Sigmoid colon (tissue), 7 donors: ENCODE measurements around the gene ANKRD6. TPM values are rescaled to one million over a fixed set of nuclear protein-coding genes. Genes with fewer than 3 reads are reported as not detected.
A peak's percentile ranks its signal among the peaks of the same experiment; 100 is the strongest.

Experiments used
- DNase-seq: peaks from one replicate; pipeline ENCODE4 v3.0.0-alpha.2; 2019
- H3K27ac ChIP-seq, 4 donors: fragments of 200-600 bp; sonication (generic); one replicate each; pipeline ENCODE4 v1.5.1; 2016 to 2019; ENCODE audit warnings: mild to moderate bottlenecking in 1 of 4
- H3K27me3 ChIP-seq, 3 donors: fragments of 200-600 bp; sonication (generic); one replicate each; pipeline ENCODE4 v1.5.1; 2019; ENCODE audit warnings: mild to moderate bottlenecking in 1 of 3
- H3K36me3 ChIP-seq, 4 donors: fragments of 200-600 bp; sonication (generic); one replicate each; pipeline ENCODE4 v1.5.1; 2016 to 2019
- H3K4me1 ChIP-seq, 4 donors: fragments of 200-600 bp; sonication (generic); one replicate each; pipeline ENCODE4 v1.5.1; 2017 to 2019
- H3K4me3 ChIP-seq, 4 donors: fragments of 200-600 bp; sonication (generic); one replicate each; pipeline ENCODE4 v1.5.1; 2017 to 2019; ENCODE audit warnings: mild to moderate bottlenecking in 2 of 4, moderate library complexity in 1 of 4
- H3K9me3 ChIP-seq, 4 donors: fragments of 200-600 bp in 3 of 4; sonication (generic) in 3 of 4; one replicate each; pipeline versions ENCODE4 v1.5.1 to v1.6.1; 2013 to 2019
- CTCF ChIP-seq, 4 experiments: fragments of 450-650 bp in 3 of 4; fragments of 200-600 bp in 1 of 4; IDR thresholded peaks; one replicate each; pipeline ENCODE4 v1.5.1; 2016 to 2019; ENCODE audit warnings: antibody characterized with exemption in 4 of 4, mild to moderate bottlenecking in 3 of 4, moderate library complexity in 2 of 4
- EP300 ChIP-seq, 4 donors: sonication (generic); formaldehyde crosslinking; IDR thresholded peaks; one replicate each; pipeline ENCODE4 v1.6.1; 2017; ENCODE audit warnings: antibody characterized with exemption in 4 of 4
- POLR2A ChIP-seq, 2 donors: fragments of 450-650 bp; IDR thresholded peaks; one replicate each; pipeline ENCODE4 v1.6.1; 2016; ENCODE audit warnings: antibody characterized with exemption in 2 of 2, mild to moderate bottlenecking in 2 of 2, moderate library complexity in 2 of 2
- POLR2AphosphoS5 ChIP-seq, 4 donors: sonication (generic); formaldehyde crosslinking; IDR thresholded peaks; one replicate each; pipeline ENCODE4 v1.6.1; 2017; ENCODE audit warnings: antibody characterized with exemption in 4 of 4
- WGBS, 2 donors: extraction: QIAGEN DNeasy Blood & Tissue Kit; methylation state at CpG; one replicate each; pipeline ENCODE4 v1.1.7; 2013; 5-methylcytosine and 5-hydroxymethylcytosine counted together
- intact Hi-C: fragments of 100-400 bp; cut with DNase I; formaldehyde crosslinking; loops from one replicate; pipeline ENCODE4 v1.15.1; 2023
- polyA plus RNA-seq, 3 donors: library from polyadenylated mRNA; stranded (reverse); fragments of 200-250 nt; gene quantifications; one replicate each; pipeline ENCODE4 v1.2.3, GENCODE V29; 2013
- total RNA-seq, 4 donors: library from RNA; depleted of rRNA; stranded (reverse); fragments of >200 nt; gene quantifications; one replicate each; pipeline ENCODE4 v1.1.0, GENCODE V29; 2016
- donor health status: healthy with polysubstance abuse.
- donor health status: Bipolar disorder and iron deficiency.
- donor health status: healthy.

ANKRD6 gene
- total and polyA plus RNA-seq, 7 donors: 1.7 to 21.6 (median 8.0) TPM

DNA sequence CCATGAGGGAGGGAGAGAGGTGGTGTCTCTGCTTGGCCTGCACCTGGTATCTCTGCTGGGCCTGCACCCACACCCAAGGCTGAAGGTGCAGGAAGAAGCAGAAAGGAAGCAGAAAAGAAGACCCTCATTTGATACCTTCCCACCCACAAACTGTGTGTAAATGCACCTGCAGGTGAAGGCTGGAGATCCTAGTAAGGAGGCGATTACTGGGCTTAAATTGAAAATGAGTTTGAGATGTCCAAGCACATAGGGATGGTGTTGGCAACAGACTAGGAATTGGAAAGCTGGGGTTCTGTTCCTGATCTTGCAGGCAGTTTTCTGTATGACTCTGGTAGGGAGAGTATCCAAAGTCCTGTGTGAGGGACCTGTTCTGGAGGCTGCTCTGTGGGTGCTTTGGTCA lies 130.9 kb downstream of the ANKRD6 start:
- no peak for DNase-seq
- TF ChIP-seq POLR2A (IDR thresholded peaks at IDR 0.05): no peak
- TF ChIP-seq EP300 (IDR thresholded peaks at IDR 0.05): no peak
- no peak for TF ChIP-seq POLR2AphosphoS5 (IDR thresholded peaks at IDR 0.05)
- no peak for TF ChIP-seq CTCF (IDR thresholded peaks at IDR 0.05)
- Histone ChIP-seq H3K27me3 (no peaks in the 10 kb centered on the region), H3K4me3 (no peak overlapping the region), H3K4me1 (peaks cover 0 to 35% (median 19%) of the 10 kb centered on the region in 4 donors), H3K9me3 (no peaks in the 10 kb centered on the region), H3K27ac (no peak overlapping the region), H3K36me3 (no peaks in the 10 kb centered on the region)
- WGBS, 2 donors: 84 to 93% methylated on average over 1 of the region's 1 CpG
- intact Hi-C loops: no loop called here

DNA sequence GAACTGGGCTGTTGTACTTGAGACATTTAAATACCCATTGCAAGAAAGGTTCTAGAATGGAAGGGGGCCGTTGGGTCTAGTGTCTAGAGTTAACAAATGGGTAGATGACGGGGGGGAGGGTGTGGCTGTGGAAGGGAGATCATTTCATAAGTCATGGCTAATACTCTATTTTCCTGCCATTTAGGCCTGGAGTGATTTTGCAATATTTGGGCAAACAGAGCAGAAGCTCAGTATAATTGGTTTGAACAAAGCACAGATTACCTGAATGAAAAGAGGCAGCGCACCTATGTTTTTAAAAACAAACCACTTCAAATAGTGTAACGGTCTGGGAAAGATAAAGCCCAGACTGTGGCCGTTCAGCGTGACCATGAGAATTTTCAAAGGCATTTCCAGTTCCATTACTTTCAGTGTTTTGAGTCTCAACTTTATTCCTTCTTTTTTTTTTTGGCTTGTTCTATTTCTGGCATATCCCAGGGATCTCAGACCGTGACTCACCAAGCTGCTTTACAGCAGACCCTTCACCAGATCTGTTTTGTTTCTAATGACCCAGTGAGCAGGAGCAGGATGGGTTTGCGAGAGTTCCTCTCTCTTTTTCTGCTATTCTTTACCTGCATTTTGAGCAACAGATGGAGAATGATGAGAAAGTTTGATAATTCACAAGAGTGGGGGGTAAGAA lies 131.9 kb downstream of the ANKRD6 start:
- no peak for DNase-seq
- Histone ChIP-seq H3K27ac (peak overlapping the region in 3 of 4 donors; percentile 14 to 41 (median 18)), H3K4me3 (no peak overlapping the region), H3K9me3 (no peaks in the 10 kb centered on the region), H3K27me3 (no peaks in the 10 kb centered on the region), H3K4me1 (peaks cover 0 to 35% (median 19%) of the 10 kb centered on the region in 4 donors), H3K36me3 (no peaks in the 10 kb centered on the region)
- TF ChIP-seq CTCF (IDR thresholded peaks at IDR 0.05) (no peak), POLR2A (IDR thresholded peaks at IDR 0.05) (no peak), EP300 (IDR thresholded peaks at IDR 0.05) (no peak), POLR2AphosphoS5 (IDR thresholded peaks at IDR 0.05) (no peak)
- intact Hi-C loops: no loop called here
- 81% methylated on average over 8 of the region's 8 CpGs for WGBS, 2 donors

- no peak for TF ChIP-seq POLR2A (IDR thresholded peaks at IDR 0.05)
- no peak for TF ChIP-seq POLR2AphosphoS5 (IDR thresholded peaks at IDR 0.05)
- TF ChIP-seq EP300 (IDR thresholded peaks at IDR 0.05): no peak
- TF ChIP-seq CTCF (IDR thresholded peaks at IDR 0.05): no peak
- intact Hi-C loops: no loop called here
- no peaks in the 10 kb centered on the region for H3K27me3 ChIP-seq
- no peaks in the 10 kb centered on the region for H3K36me3 ChIP-seq
- H3K4me3 ChIP-seq: no peak overlapping the region
- 92 to 95% methylated on average over 10 of the region's 10 CpGs for WGBS, 2 donors
- DNase-seq: no peak
- H3K9me3 ChIP-seq: no peaks in the 10 kb centered on the region
- H3K4me1 ChIP-seq: peaks cover 0 to 34% (median 19%) of the 10 kb centered on the region in 4 donors
- H3K27ac ChIP-seq: no peak overlapping the region
Measured at GRCh38 chr6:89566008-89566800, 133.3 kb downstream of the ANKRD6 start.

DNA sequence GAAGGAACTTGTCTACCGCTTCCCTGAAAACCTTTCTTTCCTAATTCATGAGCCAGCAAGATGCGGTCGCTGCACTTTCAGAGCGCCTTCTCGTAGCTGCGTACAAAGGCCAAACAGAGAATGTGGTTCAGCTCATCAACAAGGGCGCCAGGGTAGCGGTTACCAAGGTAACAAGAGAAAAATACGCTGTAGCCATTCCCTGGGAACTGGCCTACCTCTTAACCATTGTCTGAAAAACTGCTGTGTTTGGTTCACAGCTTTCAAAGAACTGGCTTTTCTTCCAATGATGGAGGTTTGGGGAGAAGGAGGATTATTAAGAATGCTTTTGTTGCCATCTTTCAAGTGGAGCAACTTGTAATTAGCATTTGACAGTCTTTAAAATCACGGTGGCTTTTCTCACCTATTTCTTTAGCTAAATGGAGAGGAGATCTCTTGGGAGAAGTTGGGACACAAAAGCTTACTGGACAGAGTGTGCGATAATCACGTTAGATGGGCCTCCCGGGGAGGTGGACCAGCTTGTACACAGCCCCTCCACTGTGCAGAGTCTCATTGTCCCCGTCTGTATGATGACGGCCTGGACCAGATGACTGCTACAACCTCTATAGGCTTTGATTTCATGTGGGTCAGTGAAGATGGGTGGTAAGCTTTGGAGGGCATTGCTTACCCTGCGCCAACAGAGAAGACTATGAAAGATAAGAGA lies 134.1 kb downstream of the ANKRD6 start:
- intact Hi-C loops: no loop called here
- no peak overlapping the region for H3K27ac ChIP-seq
- TF ChIP-seq POLR2A (IDR thresholded peaks at IDR 0.05) (no peak), POLR2AphosphoS5 (IDR thresholded peaks at IDR 0.05) (no peak), CTCF (IDR thresholded peaks at IDR 0.05) (no peak), EP300 (IDR thresholded peaks at IDR 0.05) (no peak)

More for the DNA sequence above, 134.1 kb downstream of the ANKRD6 start:
- Histone ChIP-seq H3K27me3 (no peaks in the 10 kb centered on the region), H3K9me3 (no peaks in the 10 kb centered on the region), H3K4me3 (no peak overlapping the region), H3K36me3 (no peaks in the 10 kb centered on the region), H3K4me1 (peaks cover 0 to 25% (median 17%) of the 10 kb centered on the region in 4 donors)
- WGBS, 2 donors: 94% methylated on average over 16 of the region's 16 CpGs
- DNase-seq: no peak
